ENCODE data around the gene CLEC16A. TPM values are rescaled to one million over a fixed set of nuclear protein-coding genes. Genes with fewer than 3 reads are reported as not detected.

The CLEC16A gene
- total and polyA plus RNA-seq, 9 of the 15 experiments (the other 6 are each of a cell fraction or from before 2014, with no cell fraction given) = 1.00 to 22.3 (median 10.0) TPM

- no TSS peak for BruUV-seq (replicated peaks)
- in situ Hi-C loops (cut with MboI) (no loop called here), intact Hi-C loops (cut with micrococcal nuclease) (no loop called here)
- Histone ChIP-seq H3K4me2 (ENCODE audit: insufficient read depth, low read length) (no peak overlapping the region), H3K27ac (ENCODE audit: extremely low read depth, low read depth, low read length) (no peak overlapping the region), H3K9me1 (ENCODE audit: control insufficient read depth, insufficient read depth, low read length) (no peaks in the 10 kb centered on the region), H3K4me3 (no peak overlapping the region), H3K4me1 (replicated peaks in 1 of 2; ENCODE audit: control insufficient read depth in 2 of 2, insufficient read depth in 2 of 2, low read length in 2 of 2) (peaks cover 10 to 33% of the 10 kb centered on the region in 2 experiments; a peak in 2 of 5 replicates), H4K20me1 (replicated peaks; ENCODE audit: control insufficient read depth, insufficient read depth, low read length) (no peaks in the 10 kb centered on the region), H2AFZ (ENCODE audit: low read depth, low read length) (peak overlapping the region; percentile 48; the same call in 1 of the 2 replicates), H3K27me3 (ENCODE audit: control insufficient read depth in 2 of 2, insufficient read depth in 2 of 2, low read length in 2 of 2) (no peaks in the 10 kb centered on the region; a peak in 1 of 5 replicates), H3K9ac (ENCODE audit: insufficient read depth in 1 of 2, low read depth in 2 of 2, low read length in 2 of 2) (peak overlapping the region in 1 of 2 experiments; percentile 49; a peak in 2 of 4 replicates), H3K36me3 (ENCODE audit: control insufficient read depth, insufficient read depth, low read length) (no peaks in the 10 kb centered on the region), H3K9me3 (replicated peaks; ENCODE audit: control insufficient read depth, insufficient read depth, low read depth, low read length) (peaks cover 16% of the 10 kb centered on the region), H3K79me2 (ENCODE audit: control insufficient read depth, insufficient read depth, low read length) (no peaks in the 10 kb centered on the region)
- ChIA-PET POLR2A (interaction anchor here (0.5 to 1.1 kb wide), 3 partner anchors 17 to 228 kb away, joined by 3 to 5 read pairs (median 4); no protein-coding TSS in a partner anchor), CTCF (ENCODE audit: low intra/inter-chr PET ratio) (interaction anchor here (0.5 kb wide), 1 partner anchor 43 kb away, joined by 4 read pairs; no protein-coding TSS in a partner anchor)
- TF ChIP-seq PTBP1 (IDR thresholded peaks at IDR 0.05; ENCODE audit: low read depth, low read length) = no peak
- TF ChIP-seq ZBTB33 (CRISPR knock-in tag; IDR thresholded peaks at IDR 0.05) = no peak
- no peak for TF ChIP-seq HDAC6 (IDR thresholded peaks at IDR 0.05; ENCODE audit: low read depth, low read length)
- TF ChIP-seq ZNF263 (CRISPR knock-in tag; IDR thresholded peaks at IDR 0.05; ENCODE audit: borderline replicate concordance) = no peak
- no peak for DNase-seq (ENCODE audit: extremely low read depth in 1 of 4, low spot score in 3 of 4)
- peak; percentile 47; the same call in 2 of the 3 replicates for ATAC-seq
- FAIRE-seq = no peak
- 78% methylated on average over 14 of the region's 16 CpGs for WGBS (ENCODE audit: insufficient coverage, low coverage, missing lambda C conversion rate)
These were observed 268.4 kb downstream of the CLEC16A start for GRCh38 chr16:11212798-11213196.

All from K562 (cell line).